ENCODE data around the gene NBPF19. TPM values are rescaled to one million over a fixed set of nuclear protein-coding genes. Genes with fewer than 3 reads are reported as not detected.

The NBPF19 gene
- total RNA-seq, 1 donor from 2014 or later = 5.3 TPM

Other genes with a start within 250 kb of the NBPF19 start
- 0.64 TPM for gene PPIAL4C, start 108.8 kb downstream of the NBPF19 start, total RNA-seq (ENCODE audit: unreplicated experiment)